ENCODE data around the gene ADM2.

Gene ADM2

DNA sequence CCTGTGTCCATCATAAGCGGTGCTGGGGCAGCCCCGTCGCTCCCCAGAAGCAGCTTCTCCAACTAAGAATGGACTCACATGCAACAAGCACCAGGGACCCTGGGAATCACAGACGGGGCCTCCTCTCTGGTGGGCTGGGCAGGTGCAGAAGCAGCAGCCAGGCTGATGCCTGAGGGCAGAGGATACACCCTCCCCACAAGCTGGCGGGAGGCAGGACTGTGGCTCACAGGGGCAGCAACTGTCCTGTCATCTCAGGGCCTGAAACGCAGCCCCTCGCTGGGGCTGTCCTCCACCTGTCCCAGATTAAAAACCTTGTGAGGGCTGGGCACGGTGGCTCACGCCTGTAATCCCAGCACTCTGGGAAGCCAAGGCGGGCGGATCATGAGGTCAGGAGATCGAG lies 3.4 kb upstream of the ADM2 start:
- no peak for TF ChIP-seq EZH2phosphoT487 (IDR thresholded peaks at IDR 0.05; ENCODE audit: low read depth)
- TF ChIP-seq, protein P1, sequence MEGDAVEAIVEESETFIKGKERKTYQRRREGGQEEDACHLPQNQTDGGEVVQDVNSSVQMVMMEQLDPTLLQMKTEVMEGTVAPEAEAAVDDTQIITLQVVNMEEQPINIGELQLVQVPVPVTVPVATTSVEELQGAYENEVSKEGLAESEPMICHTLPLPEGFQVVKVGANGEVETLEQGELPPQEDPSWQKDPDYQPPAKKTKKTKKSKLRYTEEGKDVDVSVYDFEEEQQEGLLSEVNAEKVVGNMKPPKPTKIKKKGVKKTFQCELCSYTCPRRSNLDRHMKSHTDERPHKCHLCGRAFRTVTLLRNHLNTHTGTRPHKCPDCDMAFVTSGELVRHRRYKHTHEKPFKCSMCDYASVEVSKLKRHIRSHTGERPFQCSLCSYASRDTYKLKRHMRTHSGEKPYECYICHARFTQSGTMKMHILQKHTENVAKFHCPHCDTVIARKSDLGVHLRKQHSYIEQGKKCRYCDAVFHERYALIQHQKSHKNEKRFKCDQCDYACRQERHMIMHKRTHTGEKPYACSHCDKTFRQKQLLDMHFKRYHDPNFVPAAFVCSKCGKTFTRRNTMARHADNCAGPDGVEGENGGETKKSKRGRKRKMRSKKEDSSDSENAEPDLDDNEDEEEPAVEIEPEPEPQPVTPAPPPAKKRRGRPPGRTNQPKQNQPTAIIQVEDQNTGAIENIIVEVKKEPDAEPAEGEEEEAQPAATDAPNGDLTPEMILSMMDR (IDR thresholded peaks at IDR 0.05; ENCODE audit: low read depth, low read length) = no peak
- no peak overlapping the region for H3K4me3 ChIP-seq (ENCODE audit: low read length)
- H3K9ac ChIP-seq (ENCODE audit: low read length) = no peak overlapping the region
- H3K27me3 ChIP-seq (ENCODE audit: low read depth, low read length) = no peaks in the 10 kb centered on the region
- H3K27ac ChIP-seq (ENCODE audit: low read length) = no peak overlapping the region
- H4K20me1 ChIP-seq (ENCODE audit: insufficient read depth, low read length) = peaks cover 11% of the 10 kb centered on the region
- H3K4me2 ChIP-seq (ENCODE audit: low read length) = no peak overlapping the region
- peaks cover 11% of the 10 kb centered on the region; the same call in 1 of the 2 replicates for H3K4me1 ChIP-seq (ENCODE audit: low read length)
- no peaks in the 10 kb centered on the region for H3K9me3 ChIP-seq (ENCODE audit: insufficient read depth, low read length)
- no peaks in the 10 kb centered on the region for H3K36me3 ChIP-seq (replicated peaks; ENCODE audit: low read depth, low read length)
- H3K79me2 ChIP-seq (ENCODE audit: low read length) = peaks cover 15% of the 10 kb centered on the region
- no peak overlapping the region for H2AFZ ChIP-seq (ENCODE audit: low read depth, low read length)

DNA sequence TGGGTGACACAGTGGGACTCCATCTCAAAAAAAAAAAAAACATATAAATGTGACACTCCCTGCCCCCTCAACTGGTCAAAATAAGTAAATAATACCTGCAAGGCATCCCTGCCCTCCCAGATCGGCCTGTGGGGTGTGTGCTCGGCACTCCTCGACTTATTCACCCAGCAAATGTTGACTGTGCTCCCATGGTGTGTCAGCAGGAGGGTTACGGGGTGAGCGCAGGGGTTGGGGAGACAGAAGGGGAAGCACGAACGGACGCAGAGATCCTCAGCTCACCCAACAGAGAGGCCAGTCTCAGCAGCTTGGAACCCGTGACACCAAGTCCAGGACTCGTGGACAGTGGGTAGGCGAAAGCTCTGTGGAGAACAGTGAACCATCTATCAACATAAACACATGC lies 1.6 kb upstream of the ADM2 start:
- H3K79me2 ChIP-seq (ENCODE audit: low read length) = no peaks in the 10 kb centered on the region
- no peak overlapping the region for H3K27ac ChIP-seq (ENCODE audit: low read length)
- no peaks in the 10 kb centered on the region for H3K9me3 ChIP-seq (ENCODE audit: insufficient read depth, low read length)
- H3K27me3 ChIP-seq (ENCODE audit: low read depth, low read length) = no peaks in the 10 kb centered on the region
- no peak overlapping the region for H3K4me2 ChIP-seq (ENCODE audit: low read length)
- H2AFZ ChIP-seq (ENCODE audit: low read depth, low read length) = no peak overlapping the region
- H3K36me3 ChIP-seq (replicated peaks; ENCODE audit: low read depth, low read length) = no peaks in the 10 kb centered on the region
- H3K4me3 ChIP-seq (ENCODE audit: low read length) = no peak overlapping the region
- no peaks in the 10 kb centered on the region for H4K20me1 ChIP-seq (ENCODE audit: insufficient read depth, low read length)
- no peak overlapping the region for H3K9ac ChIP-seq (ENCODE audit: low read length)
- TF ChIP-seq, protein P1 (IDR thresholded peaks at IDR 0.05; ENCODE audit: low read depth, low read length) = no peak
- no peak for TF ChIP-seq EZH2phosphoT487 (IDR thresholded peaks at IDR 0.05; ENCODE audit: low read depth)
- H3K4me1 ChIP-seq (ENCODE audit: low read length) = peaks cover 3% of the 10 kb centered on the region; the same call in 1 of the 2 replicates

DNA sequence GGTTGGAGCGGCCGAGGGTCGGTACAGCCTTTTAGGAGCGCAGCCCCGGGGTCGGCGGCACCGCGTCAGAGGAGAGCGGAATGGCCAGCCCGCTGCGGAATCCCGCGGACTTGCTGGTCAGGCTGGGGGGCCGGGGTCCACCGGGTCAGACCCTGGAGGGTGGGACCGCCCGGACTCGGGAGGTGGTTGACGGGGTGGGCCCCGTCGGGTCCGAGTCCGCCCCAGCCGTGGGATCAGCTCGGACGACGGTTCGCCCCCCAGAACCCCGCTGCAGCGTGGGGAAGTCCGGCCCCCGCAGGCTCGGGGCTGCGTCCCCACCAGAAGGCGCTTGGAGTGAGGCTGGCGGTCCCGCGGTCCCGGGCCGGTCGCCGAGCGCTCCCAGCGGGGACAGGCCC lies 301 bp upstream of the ADM2 start:
- Histone ChIP-seq H3K36me3 (replicated peaks; ENCODE audit: low read depth, low read length) (no peaks in the 10 kb centered on the region), H3K9me3 (ENCODE audit: insufficient read depth, low read length) (no peaks in the 10 kb centered on the region), H3K9ac (ENCODE audit: low read length) (no peak overlapping the region), H3K4me2 (ENCODE audit: low read length) (no peak overlapping the region), H2AFZ (ENCODE audit: low read depth, low read length) (no peak overlapping the region), H3K4me3 (ENCODE audit: low read length) (no peak overlapping the region), H3K4me1 (ENCODE audit: low read length) (no peaks in the 10 kb centered on the region), H3K27ac (ENCODE audit: low read length) (no peak overlapping the region), H4K20me1 (ENCODE audit: insufficient read depth, low read length) (no peaks in the 10 kb centered on the region), H3K79me2 (ENCODE audit: low read length) (no peaks in the 10 kb centered on the region), H3K27me3 (ENCODE audit: low read depth, low read length) (no peaks in the 10 kb centered on the region)
- no peak for TF ChIP-seq EZH2phosphoT487 (IDR thresholded peaks at IDR 0.05; ENCODE audit: low read depth)
- TF ChIP-seq, protein P1 (IDR thresholded peaks at IDR 0.05; ENCODE audit: low read depth, low read length) = no peak

DNA sequence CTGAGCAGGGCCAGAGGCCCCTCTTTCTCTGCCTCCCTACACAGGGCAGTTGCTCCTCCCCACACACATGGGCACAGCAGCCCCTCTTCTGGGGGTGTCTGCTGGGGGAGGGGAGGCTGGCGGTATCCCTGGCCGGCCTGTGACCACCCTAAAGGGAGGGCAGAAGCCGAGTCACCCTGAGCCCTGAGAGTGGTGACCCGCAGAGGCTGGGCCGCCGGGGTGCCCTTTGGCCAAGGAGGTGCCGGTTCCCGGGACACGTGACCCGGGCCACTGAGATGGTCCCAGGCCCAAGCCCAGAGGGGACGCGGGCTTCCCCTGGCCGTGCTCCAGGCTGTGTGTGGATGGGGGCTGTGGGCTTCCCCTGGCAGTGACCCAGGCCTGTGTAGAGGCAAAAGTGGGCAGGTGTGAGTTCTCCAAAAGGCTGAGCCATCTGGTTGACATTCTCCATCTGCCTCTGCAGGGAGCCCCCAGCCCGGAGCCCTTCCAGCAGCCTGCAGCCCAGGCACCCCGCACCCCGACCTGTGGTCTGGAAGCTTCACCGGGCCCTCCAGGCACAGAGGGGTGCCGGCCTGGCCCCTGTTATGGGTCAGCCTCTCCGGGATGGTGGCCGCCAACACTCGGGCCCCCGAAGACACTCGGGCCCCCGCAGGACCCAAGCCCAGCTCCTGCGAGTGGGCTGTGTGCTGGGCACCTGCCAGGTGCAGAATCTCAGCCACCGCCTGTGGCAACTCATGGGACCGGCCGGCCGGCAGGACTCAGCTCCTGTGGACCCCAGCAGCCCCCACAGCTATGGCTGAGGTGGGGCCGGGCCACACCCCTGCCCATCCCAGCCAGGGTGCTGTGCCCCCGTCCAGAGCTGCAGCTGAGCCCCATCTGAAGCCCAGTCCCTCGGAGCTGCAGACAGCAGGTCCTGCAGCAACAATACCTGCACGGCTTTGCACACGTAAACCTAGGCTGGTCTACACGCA lies 1.0 kb downstream of the ADM2 start:
- H3K9me3 ChIP-seq (ENCODE audit: insufficient read depth, low read length) = no peaks in the 10 kb centered on the region
- peaks cover 6% of the 10 kb centered on the region; the same call in 1 of the 2 replicates for H3K4me1 ChIP-seq (ENCODE audit: low read length)
- H3K27me3 ChIP-seq (ENCODE audit: low read depth, low read length) = no peaks in the 10 kb centered on the region
- TF ChIP-seq, protein P1 (IDR thresholded peaks at IDR 0.05; ENCODE audit: low read depth, low read length) = no peak
- TF ChIP-seq EZH2phosphoT487 (IDR thresholded peaks at IDR 0.05; ENCODE audit: low read depth) = no peak
- no peaks in the 10 kb centered on the region for H4K20me1 ChIP-seq (ENCODE audit: insufficient read depth, low read length)
- no peak overlapping the region for H3K4me3 ChIP-seq (ENCODE audit: low read length)
- H3K36me3 ChIP-seq (replicated peaks; ENCODE audit: low read depth, low read length) = no peaks in the 10 kb centered on the region
- H3K4me2 ChIP-seq (ENCODE audit: low read length) = no peak overlapping the region
- no peak overlapping the region for H2AFZ ChIP-seq (ENCODE audit: low read depth, low read length)
- no peak overlapping the region for H3K27ac ChIP-seq (ENCODE audit: low read length)
- H3K9ac ChIP-seq (ENCODE audit: low read length) = no peak overlapping the region
- no peaks in the 10 kb centered on the region for H3K79me2 ChIP-seq (ENCODE audit: low read length)

Measured in OCI-LY3 (cell line).